Keratinocyte (primary cell): ENCODE data around the gene ZNF587B. TPM values are rescaled to one million over a fixed set of nuclear protein-coding genes. Genes with fewer than 3 reads are reported as not detected.
"Not testable (repeated sequence)": the region's sequence is repeated elsewhere in the genome, so short reads cannot be mapped to it uniquely, and the experiment has no call there.

Experiments
- DNase-seq: peaks from one replicate; pipeline ENCODE4 v3.0.0-alpha.2; 2011; ENCODE audit warnings: low read depth, missing footprints, low spot score
- FAIRE-seq: peaks from 2 replicates; lab custom pipeline; 2011; peaks lifted over from hg19 to GRCh38; lab: Jason Lieb, UNC
- H2AFZ ChIP-seq: 2 replicates; pipeline ENCODE4 v1.6.0; 2012; ENCODE audit warnings: low read length, control low read depth, inconsistent platforms; ENCODE audit not compliant: control insufficient read depth
- H3K27ac ChIP-seq: 2 replicates; pipeline ENCODE4 v1.5.1; 2011; ENCODE audit warnings: low read length; ENCODE audit not compliant: control insufficient read depth, insufficient read depth
- H3K27me3 ChIP-seq: 3 replicates; pipeline ENCODE4 v1.6.0; 2011; ENCODE audit warnings: low read length; ENCODE audit not compliant: control insufficient read depth, insufficient read depth; ENCODE audit errors: extremely low read depth
- H3K36me3 ChIP-seq, 2 experiments: 2 replicates in 1 of 2; 3 replicates in 1 of 2; pipeline ENCODE4 v1.5.1; 2011; ENCODE audit warnings: low read length in 2 of 2, mild to moderate bottlenecking in 1 of 2; ENCODE audit not compliant: control insufficient read depth in 2 of 2, insufficient read depth in 2 of 2; ENCODE audit errors: extremely low read depth in 1 of 2
- H3K4me1 ChIP-seq: 3 replicates; pipeline ENCODE4 v1.5.1; 2011; ENCODE audit warnings: low read length; ENCODE audit not compliant: control insufficient read depth, insufficient read depth; ENCODE audit errors: extremely low read depth
- H3K4me2 ChIP-seq: 3 replicates; pipeline ENCODE4 v1.6.0; 2011; ENCODE audit warnings: low read depth, low read length; ENCODE audit not compliant: control insufficient read depth, insufficient read depth; ENCODE audit errors: extremely low read depth
- H3K4me3 ChIP-seq, 3 experiments: fragments of 200-600 bp in 1 of 3; sonication (generic) in 1 of 3; 2 replicates in 2 of 3; 3 replicates in 1 of 3; pipeline ENCODE4 v1.5.1; 2011 to 2016; ENCODE audit warnings: low read length in 3 of 3, mild to moderate bottlenecking in 3 of 3, control low read depth in 2 of 3, inconsistent platforms in 1 of 3, low read depth in 1 of 3, mixed read lengths in 1 of 3, mixed run types in 1 of 3, moderate library complexity in 1 of 3; ENCODE audit not compliant: control insufficient read depth in 2 of 3, insufficient read depth in 2 of 3; ENCODE audit errors: extremely low read depth in 1 of 3
- H3K79me2 ChIP-seq: 2 replicates; pipeline ENCODE4 v1.6.0; 2012; ENCODE audit warnings: low read length; ENCODE audit not compliant: control insufficient read depth, insufficient read depth
- H3K9ac ChIP-seq: 3 replicates; pipeline ENCODE4 v1.6.0; 2011; ENCODE audit warnings: low read length; ENCODE audit not compliant: control insufficient read depth, insufficient read depth; ENCODE audit errors: extremely low read depth
- H3K9me1 ChIP-seq: 3 replicates; pipeline ENCODE4 v1.6.0; 2011; ENCODE audit warnings: low read length; ENCODE audit not compliant: control insufficient read depth, insufficient read depth; ENCODE audit errors: extremely low read depth
- H3K9me3 ChIP-seq: 2 replicates; pipeline ENCODE4 v1.5.1; 2012; ENCODE audit warnings: low read depth, low read length; ENCODE audit not compliant: control insufficient read depth
- H4K20me1 ChIP-seq: 3 replicates; pipeline ENCODE4 v1.6.0; 2011; ENCODE audit warnings: low read length; ENCODE audit not compliant: control insufficient read depth, insufficient read depth; ENCODE audit errors: extremely low read depth
- EZH2 ChIP-seq: IDR thresholded peaks from one replicate; pipeline ENCODE4 v1.6.1; 2012; ENCODE audit warnings: inconsistent platforms, mild to moderate bottlenecking, low read length, moderate library complexity
- dilution Hi-C: fragments of 300-500 bp; cut with MboI; formaldehyde crosslinking; loops from one replicate; pipeline ENCODE4 v1.7.0; 2020; ENCODE audit warnings: low sequenced_read_pairs; ENCODE audit not compliant: extremely low pct_ligation_motif_present
- polyA plus RNA-seq, 5 experiments: library from polyadenylated mRNA; depleted of rRNA in 3 of 5; stranded (reverse) in 3 of 5; stranded (forward) in 1 of 5; unstranded in 1 of 5; fragments of >200 nt; gene quantifications; 1 replicate in 1 of 5; 2 replicates in 3 of 5; 3 replicates in 1 of 5; pipeline versions ENCODE4 v1.2.1 to v1.2.3, GENCODE V29; 2011 to 2012; ENCODE audit warnings: missing spikeins in 2 of 5, low read depth in 1 of 5, low replicate concordance in 1 of 5
- TF ChIP-seq, protein P1 (sequence below), 3 experiments: IDR thresholded peaks in 1 of 3; conservative IDR thresholded peaks in 1 of 3; optimal IDR thresholded peaks in 1 of 3; 2 replicates in 2 of 3; 3 replicates in 1 of 3; pipeline versions ENCODE3 to v1.5.1; 2011; ENCODE audit warnings: low read length in 3 of 3, mild to moderate bottlenecking in 3 of 3, moderate library complexity in 2 of 3, control low read depth in 1 of 3, inconsistent platforms in 1 of 3; ENCODE audit not compliant: insufficient read depth in 2 of 3; ENCODE audit errors: extremely low read depth in 1 of 3

Gene ZNF587B
- polyA plus RNA-seq, 1 donor (not counting 4 experiments of a cell fraction or from before 2014, with no cell fraction given): 12.8 TPM

DNA sequence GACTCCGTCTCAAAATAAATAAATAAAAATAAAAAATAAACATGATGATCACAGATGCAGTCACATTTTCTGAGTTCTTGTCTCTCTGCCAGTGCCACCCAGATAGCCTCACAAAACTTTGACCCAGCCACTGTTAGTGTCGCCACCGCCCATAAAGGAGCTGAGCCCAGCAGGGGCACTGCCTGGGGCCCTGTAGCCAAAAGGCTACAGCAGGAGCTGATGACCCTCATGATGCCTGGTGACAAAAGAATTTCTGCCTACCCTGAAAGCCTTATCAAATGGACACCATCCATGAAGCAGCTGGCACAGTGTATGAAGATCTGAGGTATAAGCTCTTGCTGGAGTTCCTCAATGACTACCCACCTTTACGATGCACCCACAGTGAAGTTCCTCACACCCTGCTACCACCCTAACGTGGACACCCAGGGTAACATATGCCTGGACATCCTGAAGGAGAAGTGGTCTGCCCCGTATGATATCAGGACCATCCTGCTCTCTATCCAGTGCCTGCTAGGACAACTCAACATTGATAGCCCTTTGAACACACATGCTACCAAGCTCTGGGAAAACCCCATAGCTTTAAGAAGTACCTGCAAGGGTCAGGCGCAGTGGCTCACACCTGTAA, 37.9 kb downstream of the ZNF587B start:
- H2AFZ ChIP-seq: no peak overlapping the region
- DNase-seq: no peak
- H3K36me3 ChIP-seq: peaks cover 5 to 9% of the 10 kb centered on the region in 2 experiments
- dilution Hi-C loops: no loop called here
- H4K20me1 ChIP-seq: no peaks in the 10 kb centered on the region
- H3K79me2 ChIP-seq: peaks cover 11% of the 10 kb centered on the region
- H3K4me1 ChIP-seq: no peaks in the 10 kb centered on the region
- H3K9ac ChIP-seq: no peak overlapping the region
- H3K4me3 ChIP-seq: no peak overlapping the region
- H3K27me3 ChIP-seq: no peaks in the 10 kb centered on the region
- peaks cover 1% of the 10 kb centered on the region for H3K9me3 ChIP-seq
- H3K9me1 ChIP-seq: no peaks in the 10 kb centered on the region
- no peak overlapping the region for H3K27ac ChIP-seq
- TF ChIP-seq, protein P1, sequence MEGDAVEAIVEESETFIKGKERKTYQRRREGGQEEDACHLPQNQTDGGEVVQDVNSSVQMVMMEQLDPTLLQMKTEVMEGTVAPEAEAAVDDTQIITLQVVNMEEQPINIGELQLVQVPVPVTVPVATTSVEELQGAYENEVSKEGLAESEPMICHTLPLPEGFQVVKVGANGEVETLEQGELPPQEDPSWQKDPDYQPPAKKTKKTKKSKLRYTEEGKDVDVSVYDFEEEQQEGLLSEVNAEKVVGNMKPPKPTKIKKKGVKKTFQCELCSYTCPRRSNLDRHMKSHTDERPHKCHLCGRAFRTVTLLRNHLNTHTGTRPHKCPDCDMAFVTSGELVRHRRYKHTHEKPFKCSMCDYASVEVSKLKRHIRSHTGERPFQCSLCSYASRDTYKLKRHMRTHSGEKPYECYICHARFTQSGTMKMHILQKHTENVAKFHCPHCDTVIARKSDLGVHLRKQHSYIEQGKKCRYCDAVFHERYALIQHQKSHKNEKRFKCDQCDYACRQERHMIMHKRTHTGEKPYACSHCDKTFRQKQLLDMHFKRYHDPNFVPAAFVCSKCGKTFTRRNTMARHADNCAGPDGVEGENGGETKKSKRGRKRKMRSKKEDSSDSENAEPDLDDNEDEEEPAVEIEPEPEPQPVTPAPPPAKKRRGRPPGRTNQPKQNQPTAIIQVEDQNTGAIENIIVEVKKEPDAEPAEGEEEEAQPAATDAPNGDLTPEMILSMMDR (optimal IDR thresholded peaks at IDR 0.05 in 1 of 3, IDR thresholded peaks at IDR 0.05 in 1 of 3, conservative IDR thresholded peaks at IDR 0.05 in 1 of 3; ENCODE audit: extremely low read depth in 1 of 3, insufficient read depth in 2 of 3, low read length in 3 of 3): no peak
- TF ChIP-seq EZH2: no peak
- FAIRE-seq: no peak
- no peak overlapping the region for H3K4me2 ChIP-seq

DNA sequence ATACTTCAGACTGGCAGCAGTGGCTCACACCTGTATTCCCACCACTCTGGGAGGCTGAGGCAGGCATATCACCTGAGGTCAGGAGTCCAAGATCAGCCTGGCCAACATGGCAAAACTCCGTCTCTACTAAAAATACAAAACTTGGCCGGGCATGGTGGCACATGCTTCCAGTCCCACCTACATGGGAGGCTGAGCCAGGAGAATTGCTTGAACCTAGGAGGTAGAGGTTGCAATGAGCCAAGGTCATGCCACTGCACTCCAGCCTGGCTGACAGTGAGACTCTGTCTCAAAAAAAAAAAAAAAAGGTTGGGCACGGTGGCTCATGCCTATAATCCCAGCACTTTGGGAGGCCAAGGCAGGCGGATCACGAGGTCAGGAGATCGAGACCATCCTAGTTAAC, 39.6 kb downstream of the ZNF587B start:
- H3K27me3 ChIP-seq, dilution Hi-C loops, H3K27ac ChIP-seq, DNase-seq, H3K4me3 ChIP-seq, H3K9ac ChIP-seq, H3K4me1 ChIP-seq, H2AFZ ChIP-seq, H3K9me1 ChIP-seq, H4K20me1 ChIP-seq, H3K9me3 ChIP-seq, FAIRE-seq, H3K4me2 ChIP-seq: not testable (repeated sequence)
- H3K79me2 ChIP-seq: peaks cover 10% of the 10 kb centered on the region
- peaks cover 9 to 11% of the 10 kb centered on the region in 2 experiments for H3K36me3 ChIP-seq

DNA sequence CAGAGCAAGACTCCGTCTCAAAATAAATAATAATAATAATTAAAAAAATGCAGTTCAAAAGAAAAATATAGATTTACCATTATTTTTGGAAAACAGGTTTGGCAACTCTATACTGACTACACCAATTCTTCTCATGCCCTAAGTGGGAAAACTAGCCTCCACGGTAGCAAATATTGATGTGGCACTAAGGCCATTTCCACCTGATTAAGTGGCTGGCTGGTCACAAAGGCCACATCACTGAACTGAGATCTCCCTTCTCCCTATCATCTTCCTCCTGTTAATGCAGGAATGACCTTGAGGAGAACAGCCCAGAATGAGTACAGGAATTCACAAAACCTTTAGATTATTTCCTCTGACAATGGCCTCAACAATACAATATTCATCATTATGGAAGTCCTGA, 40.1 kb downstream of the ZNF587B start:
- no peaks in the 10 kb centered on the region for H4K20me1 ChIP-seq
- H3K27me3 ChIP-seq: no peaks in the 10 kb centered on the region
- H3K36me3 ChIP-seq: peaks cover 9 to 11% of the 10 kb centered on the region in 2 experiments
- TF ChIP-seq EZH2: no peak
- TF ChIP-seq, protein P1 (optimal IDR thresholded peaks at IDR 0.05 in 1 of 3, IDR thresholded peaks at IDR 0.05 in 1 of 3, conservative IDR thresholded peaks at IDR 0.05 in 1 of 3; ENCODE audit: extremely low read depth in 1 of 3, insufficient read depth in 2 of 3, low read length in 3 of 3): no peak
- no peak overlapping the region for H3K4me3 ChIP-seq
- no peak overlapping the region for H2AFZ ChIP-seq
- H3K4me1 ChIP-seq: no peaks in the 10 kb centered on the region
- H3K9me3 ChIP-seq: peaks cover 8% of the 10 kb centered on the region
- dilution Hi-C loops: no loop called here
- no peaks in the 10 kb centered on the region for H3K9me1 ChIP-seq
- H3K4me2 ChIP-seq: no peak overlapping the region
- H3K27ac ChIP-seq: no peak overlapping the region
- H3K9ac ChIP-seq: no peak overlapping the region
- DNase-seq: no peak
- no peak for FAIRE-seq
- H3K79me2 ChIP-seq: peaks cover 10% of the 10 kb centered on the region
